HEK293 (cell line): ENCODE measurements around the gene CABCOCO1.

Experiments
- CTCF ChIA-PET: fragments of 350-600 bp; formaldehyde crosslinking; extraction: SDS; loops from one replicate; lab custom pipeline; 2021; ENCODE audit warnings: antibody characterized with exemption; lab: Yijun Ruan, JAX
- POLR2A ChIA-PET: fragments of 300-600 bp; formaldehyde crosslinking; extraction: SDS; loops from one replicate; lab custom pipeline; 2020; ENCODE audit warnings: antibody characterized with exemption, inconsistent platforms; lab: Yijun Ruan, JAX
- H3K27ac ChIP-seq: fragments of 200-500 bp; sonication (Bioruptor generic); 2 replicates; pipeline ENCODE4 v1.5.1; 2014; ENCODE audit warnings: low read depth, low read length, control low read depth, inconsistent platforms; ENCODE audit errors: extremely low read depth
- H3K36me3 ChIP-seq, 2 experiments: fragments of 200-500 bp in 1 of 2; sonication (Bioruptor generic) in 1 of 2; 1 replicate in 1 of 2; 2 replicates in 1 of 2; pipeline ENCODE4 v1.5.1; 2014 to 2017; ENCODE audit warnings: inconsistent platforms in 2 of 2, low read length in 2 of 2; ENCODE audit not compliant: control insufficient read depth in 2 of 2, insufficient read depth in 1 of 2
- H3K4me1 ChIP-seq: fragments of 200-500 bp; sonication (Bioruptor generic); 2 replicates; pipeline ENCODE4 v1.5.1; 2014; ENCODE audit warnings: mild to moderate bottlenecking, low read length, inconsistent platforms; ENCODE audit not compliant: control insufficient read depth, insufficient read depth
- H3K4me3 ChIP-seq: 2 replicates; pipeline ENCODE4 v1.5.1; 2011; ENCODE audit warnings: low read depth, mild to moderate bottlenecking, control low read depth, low read length, moderate library complexity
- H3K9me3 ChIP-seq: fragments of 200-500 bp; sonication (Bioruptor generic); 2 replicates; pipeline ENCODE4 v1.5.1; 2014; ENCODE audit warnings: low read depth, low read length, inconsistent platforms; ENCODE audit not compliant: control insufficient read depth, insufficient read depth
- EGR2 ChIP-seq: fragments of 450-650 bp; formaldehyde crosslinking; IDR thresholded peaks from 2 replicates; pipeline ENCODE4 v1.5.1; 2016; ENCODE audit warnings: low read depth, missing biosample characterization, missing genetic modification characterization
- GLI2 ChIP-seq: fragments of 450-650 bp; formaldehyde crosslinking; IDR thresholded peaks from 2 replicates; pipeline ENCODE4; 2017; ENCODE audit warnings: missing biosample characterization, missing genetic modification characterization, low read depth, borderline replicate concordance
- GLIS1 ChIP-seq: fragments of 450-650 bp; formaldehyde crosslinking; IDR thresholded peaks from 2 replicates; pipeline ENCODE4 v1.5.1; 2016; ENCODE audit warnings: missing biosample characterization, missing genetic modification characterization
- KLF16 ChIP-seq: fragments of 450-650 bp; formaldehyde crosslinking; IDR thresholded peaks from 2 replicates; pipeline ENCODE4 v1.5.1; 2017; ENCODE audit warnings: missing biosample characterization, missing genetic modification characterization
- ZBTB21 ChIP-seq: fragments of 450-650 bp; formaldehyde crosslinking; IDR thresholded peaks from 2 replicates; pipeline ENCODE4 v1.5.1; 2017; ENCODE audit warnings: missing biosample characterization, missing genetic modification characterization
- ZNF23 ChIP-seq: fragments of 450-650 bp; formaldehyde crosslinking; IDR thresholded peaks from 2 replicates; pipeline ENCODE4 v1.5.1; 2016; ENCODE audit warnings: missing biosample characterization, missing genetic modification characterization, borderline replicate concordance
- ZNF660 ChIP-seq: fragments of 450-650 bp; IDR thresholded peaks from 2 replicates; pipeline ENCODE4 v1.5.1; 2018; ENCODE audit warnings: missing biosample characterization, mild to moderate bottlenecking, missing genetic modification characterization
- ZNF768 ChIP-seq: fragments of 450-650 bp; formaldehyde crosslinking; IDR thresholded peaks from 2 replicates; pipeline ENCODE4 v1.5.1; 2018; ENCODE audit warnings: missing biosample characterization, mild to moderate bottlenecking, missing genetic modification characterization
- TF ChIP-seq, protein P1 (sequence below): IDR thresholded peaks from 2 replicates; pipeline ENCODE4 v1.6.1; 2011; ENCODE audit warnings: mild to moderate bottlenecking, low read depth, low read length, borderline replicate concordance
- TF ChIP-seq, protein P2 (sequence below): fragments of 450-650 bp; formaldehyde crosslinking; IDR thresholded peaks from 2 replicates; pipeline ENCODE4 v1.5.1; 2016; ENCODE audit warnings: missing biosample characterization, missing genetic modification characterization, low read depth
- TF ChIP-seq, protein P3 (sequence below): fragments of 450-650 bp; formaldehyde crosslinking; IDR thresholded peaks from 2 replicates; pipeline ENCODE4 v1.5.1; 2016; ENCODE audit warnings: missing biosample characterization, missing genetic modification characterization, borderline replicate concordance
- TF ChIP-seq, protein P4 (sequence below): fragments of 450-650 bp; formaldehyde crosslinking; IDR thresholded peaks from 2 replicates; pipeline ENCODE4 v1.5.1; 2016; ENCODE audit warnings: missing biosample characterization, missing genetic modification characterization, low read depth
- TF ChIP-seq, protein P5 (sequence below): fragments of 450-650 bp; formaldehyde crosslinking; IDR thresholded peaks from 2 replicates; pipeline ENCODE4 v1.5.1; 2016; ENCODE audit warnings: missing biosample characterization, missing genetic modification characterization
- TF ChIP-seq, protein P6 (sequence below): fragments of 450-650 bp; formaldehyde crosslinking; IDR thresholded peaks from 2 replicates; pipeline ENCODE4 v1.5.0; 2017; ENCODE audit warnings: missing biosample characterization, missing genetic modification characterization, borderline replicate concordance

The CABCOCO1 gene

DNA sequence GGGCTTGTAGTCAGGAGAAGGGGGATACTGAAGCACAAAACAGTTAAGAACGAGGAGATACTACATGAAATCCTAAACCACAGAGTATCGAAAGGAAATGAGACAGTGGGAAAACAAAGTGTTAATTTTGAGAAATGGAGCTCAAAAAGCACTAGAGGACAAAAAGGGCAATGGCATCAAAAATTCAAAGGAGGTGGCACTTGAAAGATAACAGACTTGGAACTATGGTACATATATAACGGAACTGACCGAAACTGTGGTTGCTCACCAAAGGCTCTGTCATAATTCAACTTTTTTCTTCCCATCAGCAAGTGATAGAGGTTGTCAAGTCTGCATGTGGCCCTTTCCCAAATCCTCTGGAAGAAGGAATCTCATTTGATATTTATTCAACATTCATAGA is 97.0 kb downstream of the CABCOCO1 start:
- no peak overlapping the region for H3K4me3 ChIP-seq
- no peak overlapping the region for H3K27ac ChIP-seq
- peaks cover 2% of the 10 kb centered on the region for H3K4me1 ChIP-seq
- POLR2A ChIA-PET = no interaction called here
- no peak for TF ChIP-seq ZNF768 (tag by site-specific recombination)
- no peak for TF ChIP-seq ZNF23 (tag by site-specific recombination)
- TF ChIP-seq, protein P1, sequence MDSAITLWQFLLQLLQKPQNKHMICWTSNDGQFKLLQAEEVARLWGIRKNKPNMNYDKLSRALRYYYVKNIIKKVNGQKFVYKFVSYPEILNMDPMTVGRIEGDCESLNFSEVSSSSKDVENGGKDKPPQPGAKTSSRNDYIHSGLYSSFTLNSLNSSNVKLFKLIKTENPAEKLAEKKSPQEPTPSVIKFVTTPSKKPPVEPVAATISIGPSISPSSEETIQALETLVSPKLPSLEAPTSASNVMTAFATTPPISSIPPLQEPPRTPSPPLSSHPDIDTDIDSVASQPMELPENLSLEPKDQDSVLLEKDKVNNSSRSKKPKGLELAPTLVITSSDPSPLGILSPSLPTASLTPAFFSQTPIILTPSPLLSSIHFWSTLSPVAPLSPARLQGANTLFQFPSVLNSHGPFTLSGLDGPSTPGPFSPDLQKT = no peak
- no peak for TF ChIP-seq KLF16 (tag by site-specific recombination)
- TF ChIP-seq EGR2 (tag by site-specific recombination) = no peak
- TF ChIP-seq, protein P2, sequence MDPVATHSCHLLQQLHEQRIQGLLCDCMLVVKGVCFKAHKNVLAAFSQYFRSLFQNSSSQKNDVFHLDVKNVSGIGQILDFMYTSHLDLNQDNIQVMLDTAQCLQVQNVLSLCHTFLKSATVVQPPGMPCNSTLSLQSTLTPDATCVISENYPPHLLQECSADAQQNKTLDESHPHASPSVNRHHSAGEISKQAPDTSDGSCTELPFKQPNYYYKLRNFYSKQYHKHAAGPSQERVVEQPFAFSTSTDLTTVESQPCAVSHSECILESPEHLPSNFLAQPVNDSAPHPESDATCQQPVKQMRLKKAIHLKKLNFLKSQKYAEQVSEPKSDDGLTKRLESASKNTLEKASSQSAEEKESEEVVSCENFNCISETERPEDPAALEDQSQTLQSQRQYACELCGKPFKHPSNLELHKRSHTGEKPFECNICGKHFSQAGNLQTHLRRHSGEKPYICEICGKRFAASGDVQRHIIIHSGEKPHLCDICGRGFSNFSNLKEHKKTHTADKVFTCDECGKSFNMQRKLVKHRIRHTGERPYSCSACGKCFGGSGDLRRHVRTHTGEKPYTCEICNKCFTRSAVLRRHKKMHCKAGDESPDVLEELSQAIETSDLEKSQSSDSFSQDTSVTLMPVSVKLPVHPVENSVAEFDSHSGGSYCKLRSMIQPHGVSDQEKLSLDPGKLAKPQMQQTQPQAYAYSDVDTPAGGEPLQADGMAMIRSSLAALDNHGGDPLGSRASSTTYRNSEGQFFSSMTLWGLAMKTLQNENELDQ (tag by site-specific recombination) = no peak
- no peak for TF ChIP-seq ZNF660 (tag by site-specific recombination)
- TF ChIP-seq, protein P3, sequence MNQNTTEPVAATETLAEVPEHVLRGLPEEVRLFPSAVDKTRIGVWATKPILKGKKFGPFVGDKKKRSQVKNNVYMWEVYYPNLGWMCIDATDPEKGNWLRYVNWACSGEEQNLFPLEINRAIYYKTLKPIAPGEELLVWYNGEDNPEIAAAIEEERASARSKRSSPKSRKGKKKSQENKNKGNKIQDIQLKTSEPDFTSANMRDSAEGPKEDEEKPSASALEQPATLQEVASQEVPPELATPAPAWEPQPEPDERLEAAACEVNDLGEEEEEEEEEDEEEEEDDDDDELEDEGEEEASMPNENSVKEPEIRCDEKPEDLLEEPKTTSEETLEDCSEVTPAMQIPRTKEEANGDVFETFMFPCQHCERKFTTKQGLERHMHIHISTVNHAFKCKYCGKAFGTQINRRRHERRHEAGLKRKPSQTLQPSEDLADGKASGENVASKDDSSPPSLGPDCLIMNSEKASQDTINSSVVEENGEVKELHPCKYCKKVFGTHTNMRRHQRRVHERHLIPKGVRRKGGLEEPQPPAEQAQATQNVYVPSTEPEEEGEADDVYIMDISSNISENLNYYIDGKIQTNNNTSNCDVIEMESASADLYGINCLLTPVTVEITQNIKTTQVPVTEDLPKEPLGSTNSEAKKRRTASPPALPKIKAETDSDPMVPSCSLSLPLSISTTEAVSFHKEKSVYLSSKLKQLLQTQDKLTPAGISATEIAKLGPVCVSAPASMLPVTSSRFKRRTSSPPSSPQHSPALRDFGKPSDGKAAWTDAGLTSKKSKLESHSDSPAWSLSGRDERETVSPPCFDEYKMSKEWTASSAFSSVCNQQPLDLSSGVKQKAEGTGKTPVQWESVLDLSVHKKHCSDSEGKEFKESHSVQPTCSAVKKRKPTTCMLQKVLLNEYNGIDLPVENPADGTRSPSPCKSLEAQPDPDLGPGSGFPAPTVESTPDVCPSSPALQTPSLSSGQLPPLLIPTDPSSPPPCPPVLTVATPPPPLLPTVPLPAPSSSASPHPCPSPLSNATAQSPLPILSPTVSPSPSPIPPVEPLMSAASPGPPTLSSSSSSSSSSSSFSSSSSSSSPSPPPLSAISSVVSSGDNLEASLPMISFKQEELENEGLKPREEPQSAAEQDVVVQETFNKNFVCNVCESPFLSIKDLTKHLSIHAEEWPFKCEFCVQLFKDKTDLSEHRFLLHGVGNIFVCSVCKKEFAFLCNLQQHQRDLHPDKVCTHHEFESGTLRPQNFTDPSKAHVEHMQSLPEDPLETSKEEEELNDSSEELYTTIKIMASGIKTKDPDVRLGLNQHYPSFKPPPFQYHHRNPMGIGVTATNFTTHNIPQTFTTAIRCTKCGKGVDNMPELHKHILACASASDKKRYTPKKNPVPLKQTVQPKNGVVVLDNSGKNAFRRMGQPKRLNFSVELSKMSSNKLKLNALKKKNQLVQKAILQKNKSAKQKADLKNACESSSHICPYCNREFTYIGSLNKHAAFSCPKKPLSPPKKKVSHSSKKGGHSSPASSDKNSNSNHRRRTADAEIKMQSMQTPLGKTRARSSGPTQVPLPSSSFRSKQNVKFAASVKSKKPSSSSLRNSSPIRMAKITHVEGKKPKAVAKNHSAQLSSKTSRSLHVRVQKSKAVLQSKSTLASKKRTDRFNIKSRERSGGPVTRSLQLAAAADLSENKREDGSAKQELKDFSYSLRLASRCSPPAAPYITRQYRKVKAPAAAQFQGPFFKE (tag by site-specific recombination) = no peak
- no peak for TF ChIP-seq GLI2 (tag by site-specific recombination)
- TF ChIP-seq, protein P4, sequence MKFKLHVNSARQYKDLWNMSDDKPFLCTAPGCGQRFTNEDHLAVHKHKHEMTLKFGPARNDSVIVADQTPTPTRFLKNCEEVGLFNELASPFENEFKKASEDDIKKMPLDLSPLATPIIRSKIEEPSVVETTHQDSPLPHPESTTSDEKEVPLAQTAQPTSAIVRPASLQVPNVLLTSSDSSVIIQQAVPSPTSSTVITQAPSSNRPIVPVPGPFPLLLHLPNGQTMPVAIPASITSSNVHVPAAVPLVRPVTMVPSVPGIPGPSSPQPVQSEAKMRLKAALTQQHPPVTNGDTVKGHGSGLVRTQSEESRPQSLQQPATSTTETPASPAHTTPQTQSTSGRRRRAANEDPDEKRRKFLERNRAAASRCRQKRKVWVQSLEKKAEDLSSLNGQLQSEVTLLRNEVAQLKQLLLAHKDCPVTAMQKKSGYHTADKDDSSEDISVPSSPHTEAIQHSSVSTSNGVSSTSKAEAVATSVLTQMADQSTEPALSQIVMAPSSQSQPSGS (tag by site-specific recombination) = no peak
- TF ChIP-seq ZBTB21 = no peak
- TF ChIP-seq, protein P5, sequence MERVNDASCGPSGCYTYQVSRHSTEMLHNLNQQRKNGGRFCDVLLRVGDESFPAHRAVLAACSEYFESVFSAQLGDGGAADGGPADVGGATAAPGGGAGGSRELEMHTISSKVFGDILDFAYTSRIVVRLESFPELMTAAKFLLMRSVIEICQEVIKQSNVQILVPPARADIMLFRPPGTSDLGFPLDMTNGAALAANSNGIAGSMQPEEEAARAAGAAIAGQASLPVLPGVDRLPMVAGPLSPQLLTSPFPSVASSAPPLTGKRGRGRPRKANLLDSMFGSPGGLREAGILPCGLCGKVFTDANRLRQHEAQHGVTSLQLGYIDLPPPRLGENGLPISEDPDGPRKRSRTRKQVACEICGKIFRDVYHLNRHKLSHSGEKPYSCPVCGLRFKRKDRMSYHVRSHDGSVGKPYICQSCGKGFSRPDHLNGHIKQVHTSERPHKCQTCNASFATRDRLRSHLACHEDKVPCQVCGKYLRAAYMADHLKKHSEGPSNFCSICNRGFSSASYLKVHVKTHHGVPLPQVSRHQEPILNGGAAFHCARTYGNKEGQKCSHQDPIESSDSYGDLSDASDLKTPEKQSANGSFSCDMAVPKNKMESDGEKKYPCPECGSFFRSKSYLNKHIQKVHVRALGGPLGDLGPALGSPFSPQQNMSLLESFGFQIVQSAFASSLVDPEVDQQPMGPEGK = no peak
- TF ChIP-seq, protein P6, sequence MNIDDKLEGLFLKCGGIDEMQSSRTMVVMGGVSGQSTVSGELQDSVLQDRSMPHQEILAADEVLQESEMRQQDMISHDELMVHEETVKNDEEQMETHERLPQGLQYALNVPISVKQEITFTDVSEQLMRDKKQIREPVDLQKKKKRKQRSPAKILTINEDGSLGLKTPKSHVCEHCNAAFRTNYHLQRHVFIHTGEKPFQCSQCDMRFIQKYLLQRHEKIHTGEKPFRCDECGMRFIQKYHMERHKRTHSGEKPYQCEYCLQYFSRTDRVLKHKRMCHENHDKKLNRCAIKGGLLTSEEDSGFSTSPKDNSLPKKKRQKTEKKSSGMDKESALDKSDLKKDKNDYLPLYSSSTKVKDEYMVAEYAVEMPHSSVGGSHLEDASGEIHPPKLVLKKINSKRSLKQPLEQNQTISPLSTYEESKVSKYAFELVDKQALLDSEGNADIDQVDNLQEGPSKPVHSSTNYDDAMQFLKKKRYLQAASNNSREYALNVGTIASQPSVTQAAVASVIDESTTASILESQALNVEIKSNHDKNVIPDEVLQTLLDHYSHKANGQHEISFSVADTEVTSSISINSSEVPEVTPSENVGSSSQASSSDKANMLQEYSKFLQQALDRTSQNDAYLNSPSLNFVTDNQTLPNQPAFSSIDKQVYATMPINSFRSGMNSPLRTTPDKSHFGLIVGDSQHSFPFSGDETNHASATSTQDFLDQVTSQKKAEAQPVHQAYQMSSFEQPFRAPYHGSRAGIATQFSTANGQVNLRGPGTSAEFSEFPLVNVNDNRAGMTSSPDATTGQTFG (tag by site-specific recombination) = no peak
- no peak for TF ChIP-seq GLIS1 (tag by site-specific recombination)
- H3K36me3 ChIP-seq = no peaks in the 10 kb centered on the region
- H3K9me3 ChIP-seq = no peaks in the 10 kb centered on the region
- CTCF ChIA-PET = interaction anchor here (0.6 to 1.7 kb wide), 2 partner anchors 9 to 1156 kb away, joined by 3 to 5 read pairs; no protein-coding TSS in a partner anchor
